ENCODE data around the gene GORAB. TPM values are rescaled to one million over a fixed set of nuclear protein-coding genes. Genes with fewer than 3 reads are reported as not detected.

The GORAB gene
- polyA plus RNA-seq, 1 donor (not counting 4 experiments of a cell fraction or from before 2014, with no cell fraction given): 12.0 TPM

- no peaks in the 10 kb centered on the region for H3K9me3 ChIP-seq (ENCODE audit: control insufficient read depth, low read depth, low read length)
- no peaks in the 10 kb centered on the region for H4K20me1 ChIP-seq (ENCODE audit: control insufficient read depth, extremely low read depth, insufficient read depth, low read length)
- H3K79me2 ChIP-seq (ENCODE audit: control insufficient read depth, insufficient read depth, low read length): no peaks in the 10 kb centered on the region
- no peaks in the 10 kb centered on the region for H3K9me1 ChIP-seq (ENCODE audit: control insufficient read depth, extremely low read depth, insufficient read depth, low read length)
- no peaks in the 10 kb centered on the region for H3K27me3 ChIP-seq (ENCODE audit: control insufficient read depth, extremely low read depth, insufficient read depth, low read length)
- dilution Hi-C loops (cut with MboI; ENCODE audit: extremely low pct_ligation_motif_present, low sequenced_read_pairs): no loop called here
- no peak overlapping the region for H3K9ac ChIP-seq (ENCODE audit: control insufficient read depth, extremely low read depth, insufficient read depth, low read length)
- no peak overlapping the region for H3K4me3 ChIP-seq (ENCODE audit: control insufficient read depth in 2 of 3, extremely low read depth in 1 of 3, insufficient read depth in 2 of 3, low read depth in 1 of 3, low read length in 3 of 3)
- TF ChIP-seq EZH2 (IDR thresholded peaks at IDR 0.05; ENCODE audit: low read length) (no peak), CTCF (optimal IDR thresholded peaks at IDR 0.05 in 1 of 3, IDR thresholded peaks at IDR 0.05 in 1 of 3, conservative IDR thresholded peaks at IDR 0.05 in 1 of 3; ENCODE audit: extremely low read depth in 1 of 3, insufficient read depth in 2 of 3, low read length in 3 of 3) (no peak)
- H3K4me1 ChIP-seq (ENCODE audit: control insufficient read depth, extremely low read depth, insufficient read depth, low read length): peaks cover 3% of the 10 kb centered on the region
- FAIRE-seq (no peak), DNase-seq (ENCODE audit: low read depth, low spot score) (no peak)
- H3K27ac ChIP-seq (ENCODE audit: control insufficient read depth, insufficient read depth, low read length): no peak overlapping the region
- peak overlapping the region; percentile 27 for H3K4me2 ChIP-seq (ENCODE audit: control insufficient read depth, extremely low read depth, insufficient read depth, low read depth, low read length)
- H2AFZ ChIP-seq (ENCODE audit: control insufficient read depth, low read length): peak overlapping the region; percentile 37
- H3K36me3 ChIP-seq (ENCODE audit: control insufficient read depth in 2 of 2, extremely low read depth in 1 of 2, insufficient read depth in 2 of 2, low read length in 2 of 2): no peaks in the 10 kb centered on the region
Observed at GRCh38 chr1:170593173-170594011, 61.4 kb downstream of the GORAB start.

GRCh38 chr1:170594066-170594626, 62.2 kb downstream of the GORAB start:
- H4K20me1 ChIP-seq (ENCODE audit: control insufficient read depth, extremely low read depth, insufficient read depth, low read length): no peaks in the 10 kb centered on the region
- H3K9ac ChIP-seq (ENCODE audit: control insufficient read depth, extremely low read depth, insufficient read depth, low read length): no peak overlapping the region
- dilution Hi-C loops (cut with MboI; ENCODE audit: extremely low pct_ligation_motif_present, low sequenced_read_pairs): no loop called here
- H3K36me3 ChIP-seq (ENCODE audit: control insufficient read depth in 2 of 2, extremely low read depth in 1 of 2, insufficient read depth in 2 of 2, low read length in 2 of 2): no peaks in the 10 kb centered on the region
- no peaks in the 10 kb centered on the region for H3K9me1 ChIP-seq (ENCODE audit: control insufficient read depth, extremely low read depth, insufficient read depth, low read length)
- H3K4me2 ChIP-seq (ENCODE audit: control insufficient read depth, extremely low read depth, insufficient read depth, low read depth, low read length): no peak overlapping the region
- H3K4me1 ChIP-seq (ENCODE audit: control insufficient read depth, extremely low read depth, insufficient read depth, low read length): peaks cover 3% of the 10 kb centered on the region
- H3K9me3 ChIP-seq (ENCODE audit: control insufficient read depth, low read depth, low read length): no peaks in the 10 kb centered on the region
- H2AFZ ChIP-seq (ENCODE audit: control insufficient read depth, low read length): peak overlapping the region; percentile 41
- H3K4me3 ChIP-seq (ENCODE audit: control insufficient read depth in 2 of 3, extremely low read depth in 1 of 3, insufficient read depth in 2 of 3, low read depth in 1 of 3, low read length in 3 of 3): no peak overlapping the region
- DNase-seq (ENCODE audit: low read depth, low spot score) (no peak), FAIRE-seq (no peak)
- TF ChIP-seq CTCF (optimal IDR thresholded peaks at IDR 0.05 in 1 of 3, IDR thresholded peaks at IDR 0.05 in 1 of 3, conservative IDR thresholded peaks at IDR 0.05 in 1 of 3; ENCODE audit: extremely low read depth in 1 of 3, insufficient read depth in 2 of 3, low read length in 3 of 3) (no peak), EZH2 (IDR thresholded peaks at IDR 0.05; ENCODE audit: low read length) (no peak)
- H3K27me3 ChIP-seq (ENCODE audit: control insufficient read depth, extremely low read depth, insufficient read depth, low read length): no peaks in the 10 kb centered on the region
- no peaks in the 10 kb centered on the region for H3K79me2 ChIP-seq (ENCODE audit: control insufficient read depth, insufficient read depth, low read length)
- no peak overlapping the region for H3K27ac ChIP-seq (ENCODE audit: control insufficient read depth, insufficient read depth, low read length)

Data from keratinocyte (primary cell).